HCT116 (cell line): ENCODE results near the gene AK4. TPM values are rescaled to one million over a fixed set of nuclear protein-coding genes. Genes with fewer than 3 reads are reported as not detected.
"Not testable (repeated sequence)": the region's sequence is repeated elsewhere in the genome, so short reads cannot be mapped to it uniquely, and the experiment has no call there.

Experiments used
- ATAC-seq: fragments of 200-7000 bp; cut with Tn5 transposase; 2 replicates; pipeline ENCODE4 v1.9.1; 2020; ENCODE audit warnings: mild to moderate bottlenecking, moderate library complexity
- BruUV-seq: library from RNA; stranded (reverse); fragments of 400-500 nt; replicated peaks from 2 replicates; lab custom pipeline; 2021; lab: Mats Ljungman, UMichigan
- CTCF ChIA-PET: fragments of 300-600 bp; sonication (Branson Sonifier 250); formaldehyde crosslinking; loops from one replicate; lab custom pipeline; 2021; ENCODE audit warnings: antibody characterized with exemption; lab: Charles Lee
- POLR2A ChIA-PET: fragments of 300-600, 350-600 bp; sonication (Branson Sonifier 250); formaldehyde crosslinking; loops from one replicate; lab custom pipeline; 2021; ENCODE audit warnings: antibody characterized with exemption; lab: Charles Lee
- RAD21 ChIA-PET, 2 experiments: fragments of 300-600 bp; sonication (Branson Sonifier 250); formaldehyde crosslinking; loops; one replicate each; lab custom pipeline; 2023; ENCODE audit warnings: low total read pairs in 2 of 2; ENCODE audit not compliant: uncharacterized antibody in 2 of 2, unreplicated experiment in 2 of 2, low non-redundant PET in 1 of 2; lab: Charles Lee
- DNase-seq: peaks from one replicate; pipeline ENCODE4 v3.0.0-alpha.2; 2010; ENCODE audit warnings: low read depth, low spot score
- H2AFZ ChIP-seq: fragments of 200-600 bp; shearing (Covaris generic), sonication (generic); 2 replicates; pipeline ENCODE4 v1.6.1; 2017; ENCODE audit warnings: low read depth, mixed run types, mixed read lengths, antibody characterized with exemption, low read length; ENCODE audit not compliant: poor library complexity, severe bottlenecking
- H3K27ac ChIP-seq: 2 replicates; pipeline ENCODE4 v1.5.1; 2012; ENCODE audit warnings: low read depth, low read length
- H3K27me3 ChIP-seq: fragments of 200-600 bp; sonication (generic); 2 replicates; pipeline ENCODE4 v1.6.1; 2016; ENCODE audit warnings: mixed run types, low read length, mixed read lengths; ENCODE audit not compliant: insufficient read depth
- H3K36me3 ChIP-seq, 2 experiments: fragments of 200-500 bp in 1 of 2; fragments of 200-600 bp in 1 of 2; sonication (Bioruptor generic) in 1 of 2; sonication (generic) in 1 of 2; 2 replicates each; pipeline versions ENCODE4 v1.5.1 to v1.6.1; 2014 to 2016; ENCODE audit warnings: low read length in 2 of 2, inconsistent platforms in 1 of 2, mixed read lengths in 1 of 2, mixed run types in 1 of 2; ENCODE audit not compliant: insufficient read depth in 2 of 2, control insufficient read depth in 1 of 2
- H3K4me1 ChIP-seq, 2 experiments: fragments of 200-600 bp in 1 of 2; sonication (generic) in 1 of 2; 2 replicates each; pipeline versions ENCODE4 v1.5.1 to v1.6.1; 2012 to 2017; ENCODE audit warnings: low read length in 2 of 2, inconsistent platforms in 1 of 2, mild to moderate bottlenecking in 1 of 2, mixed read lengths in 1 of 2, mixed run types in 1 of 2, moderate library complexity in 1 of 2; ENCODE audit not compliant: insufficient read depth in 2 of 2, control insufficient read depth in 1 of 2
- H3K4me2 ChIP-seq: fragments of 200-600 bp; sonication (generic); 2 replicates; pipeline ENCODE4 v1.6.1; 2017; ENCODE audit warnings: mixed run types, low read length, mixed read lengths
- H3K4me3 ChIP-seq, 2 experiments: fragments of 200-600 bp in 1 of 2; sonication (generic) in 1 of 2; replicated peaks in 1 of 2; 2 replicates each; pipeline ENCODE4 v1.5.1; 2011 to 2016; ENCODE audit warnings: low read length in 2 of 2, control low read depth in 1 of 2, low read depth in 1 of 2, mild to moderate bottlenecking in 1 of 2, mixed read lengths in 1 of 2, mixed run types in 1 of 2
- H3K79me2 ChIP-seq: fragments of 200-600 bp; sonication (generic); 2 replicates; pipeline ENCODE4 v1.6.1; 2017; ENCODE audit warnings: mild to moderate bottlenecking, mixed run types, low read length, moderate library complexity, mixed read lengths; ENCODE audit not compliant: insufficient read depth
- H3K9ac ChIP-seq: fragments of 200-600 bp; sonication (generic); 2 replicates; pipeline ENCODE4 v1.6.1; 2016; ENCODE audit warnings: low read length, mixed read lengths
- H3K9me2 ChIP-seq: fragments of 200-600 bp; sonication (generic), shearing (Covaris generic); 2 replicates; pipeline ENCODE4 v1.6.1; 2017; ENCODE audit warnings: mixed run types, mild to moderate bottlenecking, moderate library complexity; ENCODE audit not compliant: insufficient read depth
- H3K9me3 ChIP-seq, 2 experiments: fragments of 200-500 bp in 1 of 2; fragments of 200-600 bp in 1 of 2; sonication (Bioruptor generic) in 1 of 2; sonication (generic) in 1 of 2; 2 replicates each; pipeline ENCODE4 v1.6.1; 2014 to 2017; ENCODE audit warnings: low read length in 2 of 2, mixed read lengths in 2 of 2, inconsistent platforms in 1 of 2, low read depth in 1 of 2, mild to moderate bottlenecking in 1 of 2, mixed run types in 1 of 2, moderate library complexity in 1 of 2; ENCODE audit not compliant: control insufficient read depth in 1 of 2, insufficient read depth in 1 of 2
- H4K20me1 ChIP-seq: fragments of 200-600 bp; sonication (generic), shearing (Covaris generic); 2 replicates; pipeline ENCODE4 v1.6.1; 2017; ENCODE audit warnings: mixed run types, mild to moderate bottlenecking, moderate library complexity; ENCODE audit not compliant: insufficient read depth
- EGR1 ChIP-seq: IDR thresholded peaks from 2 replicates; pipeline ENCODE4 v1.6.1; 2012; ENCODE audit warnings: low read depth
- ELF1 ChIP-seq: IDR thresholded peaks from 2 replicates; pipeline ENCODE4 v1.6.1; 2012; ENCODE audit warnings: low read depth, borderline replicate concordance
- EZH2 ChIP-seq: fragments of 200-600 bp; sonication (generic); IDR thresholded peaks from 2 replicates; pipeline ENCODE4 v1.6.1; 2017; ENCODE audit warnings: antibody characterized with exemption, mixed run types
- EZH2phosphoT487 ChIP-seq: fragments of 200-600 bp; IDR thresholded peaks from 2 replicates; pipeline ENCODE4 v1.6.1; 2018; ENCODE audit warnings: antibody characterized with exemption, borderline replicate concordance
- POLR2A ChIP-seq: IDR thresholded peaks from 2 replicates; pipeline ENCODE4 v1.7.0; 2011; ENCODE audit warnings: borderline replicate concordance; ENCODE audit not compliant: insufficient read depth, insufficient read length; ENCODE audit errors: extremely low read depth
- POLR2AphosphoS5 ChIP-seq: IDR thresholded peaks from 2 replicates; pipeline ENCODE4 v1.6.1; 2011; ENCODE audit warnings: mild to moderate bottlenecking, low read depth, low read length, moderate library complexity
- RAD21 ChIP-seq: IDR thresholded peaks from 2 replicates; pipeline ENCODE4 v1.6.1; 2012; ENCODE audit warnings: low read depth, mild to moderate bottlenecking
- SIN3A ChIP-seq: IDR thresholded peaks from 2 replicates; pipeline ENCODE4 v1.6.1; 2012; ENCODE audit warnings: low read depth
- SP1 ChIP-seq: IDR thresholded peaks from 2 replicates; pipeline ENCODE4 v1.6.1; 2012; ENCODE audit warnings: low read depth
- SRF ChIP-seq: IDR thresholded peaks from 2 replicates; pipeline ENCODE4 v1.6.1; 2012; ENCODE audit warnings: low read depth
- TCF7L2 ChIP-seq: IDR thresholded peaks from 2 replicates; pipeline ENCODE4 v1.7.0; 2011; ENCODE audit warnings: borderline replicate concordance, inconsistent platforms; ENCODE audit not compliant: insufficient read depth, insufficient read length; ENCODE audit errors: extremely low read depth
- ZFX ChIP-seq: fragments of 450-650 bp; IDR thresholded peaks from 2 replicates; pipeline ENCODE4 v1.6.1; 2017
- intact Hi-C: fragments of 100-400 bp; cut with micrococcal nuclease; formaldehyde crosslinking; loops from 2 replicates; pipeline ENCODE4 v1.10.0; 2022
- total RNA-seq: library from RNA; stranded (reverse); gene quantifications from one replicate; pipeline ENCODE4 v1.2.1, GENCODE V29; 2021; ENCODE audit not compliant: unreplicated experiment
- TF ChIP-seq, protein P1 (sequence below): IDR thresholded peaks from 2 replicates; pipeline ENCODE4 v1.6.1; 2011; ENCODE audit warnings: mild to moderate bottlenecking, low read length, moderate library complexity; ENCODE audit not compliant: insufficient replicate concordance; ENCODE audit errors: extremely low read depth

Gene AK4
- total RNA-seq, 1 experiment from 2014 or later, result 51.5 TPM

DNA sequence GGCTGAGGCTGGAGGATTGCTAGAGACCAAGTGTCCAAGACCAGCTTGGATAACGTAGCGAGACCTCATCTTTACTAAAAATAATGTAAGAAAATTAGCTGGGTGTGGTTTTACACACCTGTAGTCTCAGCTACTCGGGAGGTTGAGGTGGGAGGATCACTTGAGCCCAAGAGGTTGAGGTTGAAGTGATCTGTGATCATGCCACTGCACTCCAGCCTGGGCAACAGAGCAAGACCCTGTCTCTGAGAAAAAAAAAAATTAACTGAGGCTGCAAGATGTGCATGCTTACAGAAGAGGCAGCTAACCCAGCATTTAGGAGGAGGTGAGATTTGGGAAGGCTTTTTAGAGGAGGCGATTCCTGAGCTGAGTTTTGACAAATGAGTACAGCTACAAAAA, 9.5 kb downstream of the AK4 start:
- no peaks in the 10 kb centered on the region for H3K9me3 ChIP-seq
- no peak overlapping the region for H3K4me2 ChIP-seq
- POLR2A ChIA-PET, result no interaction called here
- H3K36me3 ChIP-seq, result no peaks in the 10 kb centered on the region
- ATAC-seq (no peak), DNase-seq (no peak)
- H3K79me2 ChIP-seq, result peaks cover 90% of the 10 kb centered on the region
- BruUV-seq, result no TSS peak
- no peak overlapping the region for H3K4me3 ChIP-seq
- TF ChIP-seq EGR1 (no peak), RAD21 (no peak), POLR2AphosphoS5 (no peak), EZH2 (no peak), TCF7L2 (no peak), POLR2A (no peak), ELF1 (no peak), ZFX (no peak), SIN3A (no peak), SRF (no peak), SP1 (no peak), EZH2phosphoT487 (no peak)
- TF ChIP-seq, protein P1, sequence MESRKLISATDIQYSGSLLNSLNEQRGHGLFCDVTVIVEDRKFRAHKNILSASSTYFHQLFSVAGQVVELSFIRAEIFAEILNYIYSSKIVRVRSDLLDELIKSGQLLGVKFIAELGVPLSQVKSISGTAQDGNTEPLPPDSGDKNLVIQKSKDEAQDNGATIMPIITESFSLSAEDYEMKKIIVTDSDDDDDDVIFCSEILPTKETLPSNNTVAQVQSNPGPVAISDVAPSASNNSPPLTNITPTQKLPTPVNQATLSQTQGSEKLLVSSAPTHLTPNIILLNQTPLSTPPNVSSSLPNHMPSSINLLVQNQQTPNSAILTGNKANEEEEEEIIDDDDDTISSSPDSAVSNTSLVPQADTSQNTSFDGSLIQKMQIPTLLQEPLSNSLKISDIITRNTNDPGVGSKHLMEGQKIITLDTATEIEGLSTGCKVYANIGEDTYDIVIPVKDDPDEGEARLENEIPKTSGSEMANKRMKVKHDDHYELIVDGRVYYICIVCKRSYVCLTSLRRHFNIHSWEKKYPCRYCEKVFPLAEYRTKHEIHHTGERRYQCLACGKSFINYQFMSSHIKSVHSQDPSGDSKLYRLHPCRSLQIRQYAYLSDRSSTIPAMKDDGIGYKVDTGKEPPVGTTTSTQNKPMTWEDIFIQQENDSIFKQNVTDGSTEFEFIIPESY, result no peak
- no peak overlapping the region for H2AFZ ChIP-seq
- CTCF ChIA-PET, result no interaction called here
- H3K4me1 ChIP-seq, result peaks cover 0 to 5% of the 10 kb centered on the region in 2 experiments; a peak in 1 of 4 replicates
- no peak overlapping the region for H3K27ac ChIP-seq
- H3K9ac ChIP-seq, result no peak overlapping the region
- no peaks in the 10 kb centered on the region for H3K27me3 ChIP-seq
- RAD21 ChIA-PET, result no interaction called here
- H4K20me1 ChIP-seq, result peaks cover 3% of the 10 kb centered on the region; the same call in 1 of the 2 replicates
- no peaks in the 10 kb centered on the region for H3K9me2 ChIP-seq
- intact Hi-C loops, result no loop called here

DNA sequence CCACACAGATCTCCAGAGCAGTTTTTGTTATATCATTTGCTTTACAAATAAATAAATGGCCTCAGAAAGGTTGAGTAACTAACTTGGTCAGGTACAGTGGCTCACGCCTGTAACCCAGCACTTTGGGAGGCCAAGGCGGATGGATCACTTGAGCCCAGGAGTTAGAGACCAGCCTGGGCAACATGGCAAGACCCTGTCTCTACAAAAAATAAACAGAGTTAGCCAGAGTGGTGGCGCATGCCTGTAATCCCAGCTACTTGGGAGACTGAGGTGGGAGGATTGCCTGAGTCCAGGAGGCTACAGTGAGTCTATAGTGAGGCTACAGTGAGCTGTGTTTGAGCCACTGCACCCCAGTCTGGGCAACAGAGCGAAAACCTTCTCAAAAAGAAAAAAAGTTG, 11.3 kb downstream of the AK4 start:
- POLR2A ChIA-PET, intact Hi-C loops, H3K4me2 ChIP-seq, DNase-seq, ATAC-seq, H3K9me3 ChIP-seq, H2AFZ ChIP-seq, RAD21 ChIA-PET, H3K27me3 ChIP-seq, BruUV-seq, H3K27ac ChIP-seq, CTCF ChIA-PET, H3K4me1 ChIP-seq, H4K20me1 ChIP-seq, H3K9me2 ChIP-seq, H3K36me3 ChIP-seq, H3K4me3 ChIP-seq, H3K9ac ChIP-seq: not testable (repeated sequence)
- peaks cover 87% of the 10 kb centered on the region for H3K79me2 ChIP-seq
